T-helper 2 cell treated with Interferon-gamma antibody and Interleukin-4, amounts not matched to agents 5 μg/mL and 100 μg/mL, for 36 hours (primary cell): ENCODE data around the gene NAV1.
"Not testable (repeated sequence)": the region's sequence is repeated elsewhere in the genome, so short reads cannot be mapped to it uniquely, and the experiment has no call there.

Experiments
- DNase-seq: peaks from one replicate; pipeline ENCODE4 v3.0.0; 2021; ENCODE audit warnings: low spot score
- H3K27ac Mint-ChIP-seq: one replicate; pipeline ENCODE4 v1.8.0; 2021; ENCODE audit warnings: mild to moderate bottlenecking, mixed read lengths
- H3K27me3 Mint-ChIP-seq: one replicate; pipeline ENCODE4 v1.8.0; 2021; ENCODE audit warnings: low read depth, mixed read lengths
- H3K36me3 Mint-ChIP-seq: one replicate; pipeline ENCODE4 v1.8.0; 2021; ENCODE audit warnings: low read depth, mixed read lengths
- H3K4me1 Mint-ChIP-seq: one replicate; pipeline ENCODE4 v1.8.0; 2021; ENCODE audit warnings: low read depth, mixed read lengths
- H3K4me3 Mint-ChIP-seq: one replicate; pipeline ENCODE4 v1.8.0; 2022; ENCODE audit warnings: mild to moderate bottlenecking, moderate library complexity, mixed read lengths
- H3K9me3 Mint-ChIP-seq: one replicate; pipeline ENCODE4 v1.8.0; 2021; ENCODE audit warnings: mixed read lengths

The NAV1 gene

GRCh38 chr1:201566529-201566823 is 27.5 kb downstream of the NAV1 start:
- DNase-seq, result no peak
- no peaks in the 10 kb centered on the region for H3K27me3 Mint-ChIP-seq
- H3K4me3 Mint-ChIP-seq, result no peak overlapping the region
- no peaks in the 10 kb centered on the region for H3K4me1 Mint-ChIP-seq
- no peaks in the 10 kb centered on the region for H3K9me3 Mint-ChIP-seq
- no peaks in the 10 kb centered on the region for H3K36me3 Mint-ChIP-seq
- no peak overlapping the region for H3K27ac Mint-ChIP-seq

GRCh38 chr1:201566933-201567801 is 28.2 kb downstream of the NAV1 start:
- no peaks in the 10 kb centered on the region for H3K27me3 Mint-ChIP-seq

GRCh38 chr1:201568265-201568664 is 29.3 kb downstream of the NAV1 start:
- Mint-ChIP-seq H3K4me1 (no peaks in the 10 kb centered on the region), H3K27ac (no peak overlapping the region), H3K36me3 (no peaks in the 10 kb centered on the region), H3K27me3 (no peaks in the 10 kb centered on the region), H3K4me3 (no peak overlapping the region), H3K9me3 (no peaks in the 10 kb centered on the region)
- DNase-seq, result no peak

More at GRCh38 chr1:201566933-201567801, 28.2 kb downstream of the NAV1 start:
- DNase-seq, result no peak
- H3K9me3 Mint-ChIP-seq, result no peaks in the 10 kb centered on the region
- no peak overlapping the region for H3K4me3 Mint-ChIP-seq
- H3K36me3 Mint-ChIP-seq, result no peaks in the 10 kb centered on the region
- no peaks in the 10 kb centered on the region for H3K4me1 Mint-ChIP-seq
- H3K27ac Mint-ChIP-seq, result no peak overlapping the region

- Mint-ChIP-seq H3K4me3 (no peak overlapping the region), H3K36me3 (no peaks in the 10 kb centered on the region), H3K9me3 (no peaks in the 10 kb centered on the region), H3K4me1 (no peaks in the 10 kb centered on the region), H3K27me3 (no peaks in the 10 kb centered on the region), H3K27ac (no peak overlapping the region)
- DNase-seq, result no peak
Measured at GRCh38 chr1:201568859-201569294, 29.9 kb downstream of the NAV1 start.

GRCh38 chr1:201570181-201570885 is 31.4 kb downstream of the NAV1 start:
- H3K4me1 Mint-ChIP-seq, result no peaks in the 10 kb centered on the region
- peaks cover 2% of the 10 kb centered on the region for H3K27me3 Mint-ChIP-seq
- H3K4me3 Mint-ChIP-seq, result no peak overlapping the region
- no peak overlapping the region for H3K27ac Mint-ChIP-seq
- H3K36me3 Mint-ChIP-seq, result no peaks in the 10 kb centered on the region
- H3K9me3 Mint-ChIP-seq, result no peaks in the 10 kb centered on the region
- DNase-seq, result no peak

- no peak for DNase-seq
- Mint-ChIP-seq H3K27ac (no peak overlapping the region), H3K4me3 (no peak overlapping the region), H3K27me3 (peaks cover 5% of the 10 kb centered on the region), H3K4me1 (no peaks in the 10 kb centered on the region), H3K9me3 (no peaks in the 10 kb centered on the region), H3K36me3 (no peaks in the 10 kb centered on the region)
Measured at GRCh38 chr1:201570886-201571624, 32.1 kb downstream of the NAV1 start.

- Mint-ChIP-seq H3K27me3 (peaks cover 8% of the 10 kb centered on the region), H3K4me3 (no peak overlapping the region), H3K4me1 (no peaks in the 10 kb centered on the region), H3K9me3 (no peaks in the 10 kb centered on the region), H3K27ac (no peak overlapping the region), H3K36me3 (no peaks in the 10 kb centered on the region)
- no peak for DNase-seq
Measured at GRCh38 chr1:201573030-201573429, 34.1 kb downstream of the NAV1 start.

GRCh38 chr1:201573923-201574322 is 35.0 kb downstream of the NAV1 start:
- Mint-ChIP-seq H3K27ac (no peak overlapping the region), H3K27me3 (peaks cover 10% of the 10 kb centered on the region), H3K36me3 (no peaks in the 10 kb centered on the region), H3K9me3 (no peaks in the 10 kb centered on the region), H3K4me3 (no peak overlapping the region), H3K4me1 (no peaks in the 10 kb centered on the region)
- DNase-seq, result no peak

GRCh38 chr1:201575912-201576311 is 37.0 kb downstream of the NAV1 start:
- no peaks in the 10 kb centered on the region for H3K36me3 Mint-ChIP-seq
- DNase-seq, result no peak
- H3K4me1 Mint-ChIP-seq, result no peaks in the 10 kb centered on the region
- H3K4me3 Mint-ChIP-seq, result no peak overlapping the region
- H3K27me3 Mint-ChIP-seq, result peaks cover 10% of the 10 kb centered on the region
- no peaks in the 10 kb centered on the region for H3K9me3 Mint-ChIP-seq
- no peak overlapping the region for H3K27ac Mint-ChIP-seq

GRCh38 chr1:201576914-201577313 is 38.0 kb downstream of the NAV1 start:
- no peaks in the 10 kb centered on the region for H3K4me1 Mint-ChIP-seq
- H3K36me3 Mint-ChIP-seq, result no peaks in the 10 kb centered on the region
- H3K4me3 Mint-ChIP-seq, result no peak overlapping the region
- no peak overlapping the region for H3K27ac Mint-ChIP-seq
- H3K27me3 Mint-ChIP-seq, result peaks cover 10% of the 10 kb centered on the region
- H3K9me3 Mint-ChIP-seq, result no peaks in the 10 kb centered on the region
- no peak for DNase-seq

GRCh38 chr1:201578008-201578888 is 39.3 kb downstream of the NAV1 start:
- Mint-ChIP-seq H3K36me3 (no peaks in the 10 kb centered on the region), H3K4me1 (no peaks in the 10 kb centered on the region), H3K9me3 (no peaks in the 10 kb centered on the region), H3K27me3 (peaks cover 10% of the 10 kb centered on the region), H3K27ac (no peak overlapping the region), H3K4me3 (no peak overlapping the region)
- no peak for DNase-seq

- DNase-seq, H3K9me3 Mint-ChIP-seq, H3K36me3 Mint-ChIP-seq, H3K27ac Mint-ChIP-seq, H3K4me3 Mint-ChIP-seq, H3K4me1 Mint-ChIP-seq: not testable (repeated sequence)
- H3K27me3 Mint-ChIP-seq, result peaks cover 14% of the 10 kb centered on the region
Measured at GRCh38 chr1:201581371-201581770, 42.4 kb downstream of the NAV1 start.

- Mint-ChIP-seq H3K4me1 (no peaks in the 10 kb centered on the region), H3K27me3 (peaks cover 12% of the 10 kb centered on the region), H3K9me3 (no peaks in the 10 kb centered on the region), H3K27ac (no peak overlapping the region), H3K4me3 (no peak overlapping the region), H3K36me3 (no peaks in the 10 kb centered on the region)
- DNase-seq, result no peak
Measured at GRCh38 chr1:201582705-201583442, 43.9 kb downstream of the NAV1 start.
